PFSK-1 (cell line): ENCODE results near the gene CYBRD1.

ENCODE experiments used
- SIN3A ChIP-seq: IDR thresholded peaks from 2 replicates; pipeline ENCODE4 v1.6.1; 2012; ENCODE audit warnings: mild to moderate bottlenecking, low read length, moderate library complexity, borderline replicate concordance; ENCODE audit not compliant: insufficient read depth
- TAF1 ChIP-seq: IDR thresholded peaks from 2 replicates; pipeline ENCODE4 v1.6.1; 2012; ENCODE audit warnings: low read length, control low read depth, borderline replicate concordance; ENCODE audit not compliant: insufficient read depth

GRCh38 chr2:171490577-171490976 is 31.7 kb upstream of the CYBRD1 start:
- TF ChIP-seq TAF1 (no peak), SIN3A (no peak)
